Adrenal gland (tissue), 5 donors: ENCODE data around the gene TEDC2.

Experiments used
- CTCF ChIP-seq, 6 experiments: fragments of 450-650 bp in 4 of 6; fragments of 200-600 bp in 2 of 6; sonication (generic) in 1 of 6; IDR thresholded peaks; 1 replicate in 5 of 6; 2 replicates in 1 of 6; pipeline versions ENCODE4 v1.5.1 to v1.8.0; 2016 to 2021; ENCODE audit warnings: antibody characterized with exemption in 6 of 6, mild to moderate bottlenecking in 2 of 6, moderate library complexity in 1 of 6
- POLR2A ChIP-seq, 2 donors: fragments of 450-650 bp; IDR thresholded peaks; one replicate each; pipeline ENCODE4 v1.6.1; 2017; ENCODE audit warnings: antibody characterized with exemption in 2 of 2, mild to moderate bottlenecking in 2 of 2, moderate library complexity in 1 of 2
- donor health status: DM: no; HTN: no; CAD: no.

DNA sequence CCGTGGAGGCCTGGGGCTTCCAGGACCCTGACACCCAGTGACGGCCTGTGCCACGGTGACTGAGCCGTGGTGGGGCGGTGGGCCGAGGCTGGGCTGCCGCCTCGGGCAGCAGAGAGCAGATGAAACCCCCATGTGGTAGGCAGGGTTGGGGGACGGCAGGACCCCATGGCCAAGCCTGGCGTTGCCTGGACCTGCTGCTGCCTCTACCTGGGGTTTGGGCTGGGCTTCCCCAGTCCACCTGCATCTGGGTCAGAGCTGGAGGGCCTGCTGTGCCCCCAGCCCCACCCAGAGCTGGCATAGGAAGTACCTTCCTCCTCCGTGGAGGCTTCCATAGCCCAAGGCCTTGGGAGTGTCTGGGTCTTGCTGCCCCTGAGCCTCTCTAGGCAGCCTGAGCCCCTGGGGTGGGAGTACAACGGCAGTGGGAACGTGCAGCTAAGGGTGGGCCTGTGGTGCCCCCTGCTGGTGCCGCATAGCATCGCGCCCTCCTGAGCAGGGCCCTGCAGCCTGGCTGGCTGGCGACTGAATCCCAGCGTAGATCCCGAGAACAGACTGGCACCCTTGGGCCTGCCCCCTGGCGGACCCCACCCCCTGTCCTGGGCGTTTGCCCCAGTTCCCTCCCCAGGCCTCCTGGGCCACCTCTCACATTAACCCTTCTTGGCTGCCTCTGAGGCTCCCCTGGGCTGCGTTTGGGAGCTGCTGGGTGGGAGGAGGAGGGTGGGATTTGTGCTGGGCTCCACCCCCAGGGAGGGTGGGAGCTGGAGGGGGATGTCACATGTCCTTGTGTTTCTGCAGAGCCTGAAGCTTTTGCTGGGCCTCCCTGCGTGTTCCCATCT is 41.2 kb downstream of the TEDC2 start:
- TF ChIP-seq CTCF (IDR thresholded peaks at IDR 0.05) (peak; percentile 96 to 99 (median 98)), POLR2A (IDR thresholded peaks at IDR 0.05) (no peak)
